ENCODE results near the gene VPS16.

GRCh38 chr20:2796011-2796660 lies 44.4 kb upstream of the VPS16 start:
- TF ChIP-seq EZH2phosphoT487 (IDR thresholded peaks at IDR 0.05; ENCODE audit: borderline replicate concordance, low read length) (no peak), CTCF (IDR thresholded peaks at IDR 0.05; ENCODE audit: low read depth, low read length, poor library complexity, severe bottlenecking) (no peak)
